ENCODE data around the gene GID8. TPM values are rescaled to one million over a fixed set of nuclear protein-coding genes. Genes with fewer than 3 reads are reported as not detected.

The GID8 gene
- total and polyA plus RNA-seq, 5 donors: 8.9 to 22.1 (median 19.7) TPM

- Histone ChIP-seq H3K27ac (ENCODE audit: low read length) (no peak overlapping the region), H3K27me3 (ENCODE audit: control insufficient read depth, insufficient read depth) (no peaks in the 10 kb centered on the region), H3K4me1 (ENCODE audit: control insufficient read depth, insufficient read depth, low read length) (peaks cover 8% of the 10 kb centered on the region), H3K9me3 (ENCODE audit: control insufficient read depth, low read length) (no peaks in the 10 kb centered on the region), H3K4me3 (ENCODE audit: low read length) (no peak overlapping the region)
- intact Hi-C loops (cut with DNase I): no loop called here
- no peak for DNase-seq
- no peak for ATAC-seq
- WGBS: 78% methylated on average over 9 of the region's 9 CpGs
Observed at GRCh38 chr20:62931464-62931863, 6.5 kb upstream of the GID8 start.

GRCh38 chr20:62933966-62934365, 4.0 kb upstream of the GID8 start:
- Histone ChIP-seq H3K4me3 (ENCODE audit: low read length) (no peak overlapping the region), H3K27ac (ENCODE audit: low read length) (no peak overlapping the region), H3K9me3 (ENCODE audit: control insufficient read depth, low read length) (no peaks in the 10 kb centered on the region), H3K27me3 (ENCODE audit: control insufficient read depth, insufficient read depth) (no peaks in the 10 kb centered on the region), H3K4me1 (ENCODE audit: control insufficient read depth, insufficient read depth, low read length) (peaks cover 8% of the 10 kb centered on the region)
- DNase-seq: no peak
- intact Hi-C loops (cut with DNase I): no loop called here
- 68% methylated on average over 3 of the region's 3 CpGs for WGBS
- ATAC-seq: no peak

GRCh38 chr20:62935204-62935967, 2.6 kb upstream of the GID8 start:
- WGBS: 79% methylated on average over 12 of the region's 12 CpGs
- no peak for ATAC-seq
- intact Hi-C loops (cut with DNase I): no loop called here
- Histone ChIP-seq H3K27me3 (ENCODE audit: control insufficient read depth, insufficient read depth) (no peaks in the 10 kb centered on the region), H3K9me3 (ENCODE audit: control insufficient read depth, low read length) (no peaks in the 10 kb centered on the region), H3K4me3 (ENCODE audit: low read length) (no peak overlapping the region), H3K4me1 (ENCODE audit: control insufficient read depth, insufficient read depth, low read length) (peaks cover 11% of the 10 kb centered on the region), H3K27ac (ENCODE audit: low read length) (no peak overlapping the region)
- DNase-seq: no peak

- H3K9me3 ChIP-seq (ENCODE audit: control insufficient read depth, low read length): no peaks in the 10 kb centered on the region
- 85% methylated on average over 22 of the region's 22 CpGs for WGBS
- H3K27ac ChIP-seq (ENCODE audit: low read length): no peak overlapping the region
- no peaks in the 10 kb centered on the region for H3K27me3 ChIP-seq (ENCODE audit: control insufficient read depth, insufficient read depth)
- no peak for ATAC-seq
- no peak overlapping the region for H3K4me3 ChIP-seq (ENCODE audit: low read length)
- no peak for DNase-seq
- H3K4me1 ChIP-seq (ENCODE audit: control insufficient read depth, insufficient read depth, low read length): peaks cover 11% of the 10 kb centered on the region
- intact Hi-C loops (cut with DNase I): no loop called here
Observed at GRCh38 chr20:62935968-62936585, 1.9 kb upstream of the GID8 start.

GRCh38 chr20:62937268-62938104, 461 bp upstream of the GID8 start:
- no peaks in the 10 kb centered on the region for H3K9me3 ChIP-seq (ENCODE audit: control insufficient read depth, low read length)
- ATAC-seq: peak; percentile 95 to 96
- no peaks in the 10 kb centered on the region for H3K27me3 ChIP-seq (ENCODE audit: control insufficient read depth, insufficient read depth)
- H3K4me1 ChIP-seq (ENCODE audit: control insufficient read depth, insufficient read depth, low read length): peaks cover 11% of the 10 kb centered on the region
- peak; percentile 98 to 99 (median 99) for DNase-seq
- intact Hi-C loops (cut with DNase I): no loop called here
- peak overlapping the region; percentile 88 for H3K4me3 ChIP-seq (ENCODE audit: low read length)
- WGBS: under 1% methylated on average over 92 of the region's 92 CpGs
- H3K27ac ChIP-seq (ENCODE audit: low read length): peak overlapping the region; percentile 81

GRCh38 chr20:62940875-62941274, 2.9 kb downstream of the GID8 start:
- 89% methylated on average over 8 of the region's 8 CpGs for WGBS
- no peak overlapping the region for H3K4me3 ChIP-seq (ENCODE audit: low read length)
- ATAC-seq (no peak), DNase-seq (no peak)
- intact Hi-C loops (cut with DNase I): loop anchor here in 1 of 4 donors (10.0 kb wide), 1 partner anchor 46 kb away; no protein-coding TSS in a partner anchor
- H3K9me3 ChIP-seq (ENCODE audit: control insufficient read depth, low read length): no peaks in the 10 kb centered on the region
- H3K27me3 ChIP-seq (ENCODE audit: control insufficient read depth, insufficient read depth): no peaks in the 10 kb centered on the region
- peaks cover 5% of the 10 kb centered on the region for H3K4me1 ChIP-seq (ENCODE audit: control insufficient read depth, insufficient read depth, low read length)
- no peak overlapping the region for H3K27ac ChIP-seq (ENCODE audit: low read length)

GRCh38 chr20:62941792-62942191, 3.8 kb downstream of the GID8 start:
- H3K27me3 ChIP-seq (ENCODE audit: control insufficient read depth, insufficient read depth): no peaks in the 10 kb centered on the region
- no peaks in the 10 kb centered on the region for H3K9me3 ChIP-seq (ENCODE audit: control insufficient read depth, low read length)
- DNase-seq (no peak), ATAC-seq (no peak)
- intact Hi-C loops (cut with DNase I): loop anchor here in 1 of 4 donors (10.0 kb wide), 1 partner anchor 47 kb away; no protein-coding TSS in a partner anchor
- 96% methylated on average over 1 of the region's 1 CpG for WGBS
- H3K4me1 ChIP-seq (ENCODE audit: control insufficient read depth, insufficient read depth, low read length): peaks cover 3% of the 10 kb centered on the region
- no peak overlapping the region for H3K4me3 ChIP-seq (ENCODE audit: low read length)
- H3K27ac ChIP-seq (ENCODE audit: low read length): no peak overlapping the region

GRCh38 chr20:62942456-62942855, 4.5 kb downstream of the GID8 start:
- H3K9me3 ChIP-seq (ENCODE audit: control insufficient read depth, low read length): no peaks in the 10 kb centered on the region
- no peak overlapping the region for H3K27ac ChIP-seq (ENCODE audit: low read length)
- no peaks in the 10 kb centered on the region for H3K27me3 ChIP-seq (ENCODE audit: control insufficient read depth, insufficient read depth)
- peaks cover 4% of the 10 kb centered on the region for H3K4me1 ChIP-seq (ENCODE audit: control insufficient read depth, insufficient read depth, low read length)
- ATAC-seq (no peak), DNase-seq (peak in 2 of 3 donors; percentile 61 to 76)
- no peak overlapping the region for H3K4me3 ChIP-seq (ENCODE audit: low read length)
- intact Hi-C loops (cut with DNase I): loop anchor here in 1 of 4 donors (10.0 kb wide), 1 partner anchor 48 kb away; no protein-coding TSS in a partner anchor
- 58% methylated on average over 2 of the region's 2 CpGs for WGBS

- H3K4me1 ChIP-seq (ENCODE audit: control insufficient read depth, insufficient read depth, low read length): peaks cover 5% of the 10 kb centered on the region
- H3K4me3 ChIP-seq (ENCODE audit: low read length): no peak overlapping the region
- no peaks in the 10 kb centered on the region for H3K9me3 ChIP-seq (ENCODE audit: control insufficient read depth, low read length)
- WGBS: 87% methylated on average over 14 of the region's 14 CpGs
- H3K27ac ChIP-seq (ENCODE audit: low read length): no peak overlapping the region
- ATAC-seq: no peak
- no peaks in the 10 kb centered on the region for H3K27me3 ChIP-seq (ENCODE audit: control insufficient read depth, insufficient read depth)
- DNase-seq: peak in 2 of 3 donors; percentile 36 to 38
- intact Hi-C loops (cut with DNase I): loop anchor here in 1 of 4 donors (10.0 kb wide), 1 partner anchor 49 kb away; no protein-coding TSS in a partner anchor
Observed at GRCh38 chr20:62943396-62943795, 5.4 kb downstream of the GID8 start.

- H3K4me1 ChIP-seq (ENCODE audit: control insufficient read depth, insufficient read depth, low read length): peaks cover 5% of the 10 kb centered on the region
- H3K27ac ChIP-seq (ENCODE audit: low read length): no peak overlapping the region
- H3K27me3 ChIP-seq (ENCODE audit: control insufficient read depth, insufficient read depth): no peaks in the 10 kb centered on the region
- WGBS: 92% methylated on average over 8 of the region's 8 CpGs
- H3K4me3 ChIP-seq (ENCODE audit: low read length): no peak overlapping the region
- intact Hi-C loops (cut with DNase I): loop anchor here in 1 of 4 donors (10.0 kb wide), 1 partner anchor 49 kb away; no protein-coding TSS in a partner anchor
- ATAC-seq: no peak
- peak in 1 of 3 donors; percentile 8 for DNase-seq
- no peaks in the 10 kb centered on the region for H3K9me3 ChIP-seq (ENCODE audit: control insufficient read depth, low read length)
Observed at GRCh38 chr20:62944184-62944583, 6.2 kb downstream of the GID8 start.
